ENCODE data around the gene KCNK6. TPM values are rescaled to one million over a fixed set of nuclear protein-coding genes. Genes with fewer than 3 reads are reported as not detected.

KCNK6 gene
- total and polyA plus RNA-seq, 8 donors, result 4.3 to 12.4 (median 5.2) TPM

- Histone ChIP-seq H3K27ac (no peak overlapping the region), H3K4me3 (no peak overlapping the region), H3K4me1 (peaks cover 0 to 3% of the 10 kb centered on the region in 2 donors), H3K27me3 (peaks cover 3 to 95% of the 10 kb centered on the region in 2 donors), H3K36me3 (no peaks in the 10 kb centered on the region), H3K9me3 (no peaks in the 10 kb centered on the region)
- ATAC-seq, result no peak
- DNase-seq, result no peak
- no peak for TF ChIP-seq CTCF (IDR thresholded peaks at IDR 0.05)
- intact Hi-C loops (cut with DNase I), result no loop called here
These were observed 36.4 kb downstream of the KCNK6 start for GRCh38 chr19:38355728-38356725.

GRCh38 chr19:38358071-38358470 is 38.4 kb downstream of the KCNK6 start:
- DNase-seq (no peak), ATAC-seq (no peak)
- intact Hi-C loops (cut with DNase I), result no loop called here
- Histone ChIP-seq H3K27ac (no peak overlapping the region), H3K4me3 (no peak overlapping the region), H3K27me3 (peaks cover 4 to 89% of the 10 kb centered on the region in 2 donors), H3K9me3 (no peaks in the 10 kb centered on the region), H3K4me1 (peaks cover 5 to 22% of the 10 kb centered on the region in 2 donors), H3K36me3 (no peaks in the 10 kb centered on the region)
- no peak for TF ChIP-seq CTCF (IDR thresholded peaks at IDR 0.05)

- no peak for TF ChIP-seq CTCF (IDR thresholded peaks at IDR 0.05)
- Histone ChIP-seq H3K27me3 (peaks cover 4 to 76% of the 10 kb centered on the region in 2 donors), H3K4me1 (peaks cover 5 to 22% of the 10 kb centered on the region in 2 donors), H3K27ac (no peak overlapping the region), H3K4me3 (no peak overlapping the region), H3K36me3 (no peaks in the 10 kb centered on the region), H3K9me3 (no peaks in the 10 kb centered on the region)
- DNase-seq (no peak), ATAC-seq (no peak)
- intact Hi-C loops (cut with DNase I), result no loop called here
These were observed 39.8 kb downstream of the KCNK6 start for GRCh38 chr19:38359242-38360021.

GRCh38 chr19:38360351-38360750 is 40.7 kb downstream of the KCNK6 start:
- no peak for DNase-seq
- H3K4me3 ChIP-seq, result no peak overlapping the region
- H3K36me3 ChIP-seq, result no peaks in the 10 kb centered on the region
- H3K9me3 ChIP-seq, result no peaks in the 10 kb centered on the region
- intact Hi-C loops (cut with DNase I), result no loop called here
- no peak for TF ChIP-seq CTCF (IDR thresholded peaks at IDR 0.05)
- H3K27me3 ChIP-seq, result peaks cover 4 to 67% of the 10 kb centered on the region in 2 donors
- H3K4me1 ChIP-seq, result peaks cover 5 to 22% of the 10 kb centered on the region in 2 donors
- no peak overlapping the region for H3K27ac ChIP-seq
- no peak for ATAC-seq
